K562 (cell line): Measurements from ENCODE around the gene DNAJC6. TPM values are rescaled to one million over a fixed set of nuclear protein-coding genes. Genes with fewer than 3 reads are reported as not detected.

Experiments used
- AFF4 ChIP-seq: sonication (generic); formaldehyde crosslinking; IDR thresholded peaks from 2 replicates; pipeline ENCODE4 v1.8.0; 2023; ENCODE audit warnings: mild to moderate bottlenecking, missing genetic modification reagents
- DEAF1 ChIP-seq: fragments of 450-650 bp; formaldehyde crosslinking; IDR thresholded peaks from 2 replicates; pipeline ENCODE4 v1.4.0; 2020; ENCODE audit warnings: mild to moderate bottlenecking, moderate library complexity
- E2F3 ChIP-seq: fragments of 250-450 bp; sonication (Bioruptor Pico); IDR thresholded peaks from 2 replicates; pipeline ENCODE4 v1.4.0; 2020; ENCODE audit warnings: mild to moderate bottlenecking
- EGR1 ChIP-seq: fragments of 450-650 bp; conservative IDR thresholded peaks from 2 replicates; pipeline ENCODE4 v1.6.1; 2017; ENCODE audit warnings: mild to moderate bottlenecking
- EP300 ChIP-seq: IDR thresholded peaks from 2 replicates; pipeline ENCODE4 v1.6.1; 2012; ENCODE audit warnings: low read length, improper control_type of control experiment
- HES1 ChIP-seq: fragments of 450-650 bp; IDR thresholded peaks from 2 replicates; pipeline ENCODE4 v1.6.1; 2016; ENCODE audit warnings: low read depth, mild to moderate bottlenecking, moderate library complexity
- ID3 ChIP-seq, 2 experiments: fragments of 250-450 bp in 1 of 2; fragments of 450-650 bp in 1 of 2; sonication (Bioruptor Pico) in 1 of 2; IDR thresholded peaks; 2 replicates each; pipeline versions ENCODE4 v1.6.1 to v1.8.0; 2016 to 2021; ENCODE audit warnings: mild to moderate bottlenecking in 2 of 2, moderate library complexity in 2 of 2, missing compliant biosample characterization in 1 of 2, missing genetic modification characterization in 1 of 2
- LCOR ChIP-seq: sonication (generic); formaldehyde crosslinking; IDR thresholded peaks from 2 replicates; pipeline ENCODE4 v1.8.0; 2022; ENCODE audit warnings: mild to moderate bottlenecking, missing genetic modification reagents
- MEF2D ChIP-seq: conservative IDR thresholded peaks from 2 replicates; pipeline ENCODE4 v1.6.1; 2016; ENCODE audit warnings: low read depth, missing genetic modification characterization, missing compliant biosample characterization
- NFATC3 ChIP-seq: fragments of 450-650 bp; IDR thresholded peaks from 2 replicates; pipeline ENCODE4 v1.6.1; 2017; ENCODE audit warnings: mild to moderate bottlenecking
- NFIC ChIP-seq: fragments of 450-650 bp; IDR thresholded peaks from 2 replicates; pipeline ENCODE4 v1.6.1; 2017; ENCODE audit warnings: mild to moderate bottlenecking, inconsistent platforms
- RBM14 ChIP-seq: fragments of 200-400 bp; formaldehyde crosslinking; IDR thresholded peaks from 2 replicates; pipeline ENCODE4 v1.6.1; 2018; ENCODE audit warnings: low read depth, mild to moderate bottlenecking, low read length, moderate library complexity, borderline replicate concordance; ENCODE audit not compliant: insufficient read depth
- RNF2 ChIP-seq: sonication (generic); IDR thresholded peaks from 2 replicates; pipeline ENCODE4 v1.6.1; 2016
- SRF ChIP-seq, 2 experiments: fragments of 250-450, 450-650 bp in 1 of 2; sonication (Bioruptor Pico) in 1 of 2; sonication (generic) in 1 of 2; formaldehyde crosslinking; IDR thresholded peaks; 2 replicates each; pipeline versions ENCODE4 v1.5.0 to v1.5.1; 2020 to 2022; ENCODE audit warnings: mild to moderate bottlenecking in 1 of 2, missing genetic modification reagents in 1 of 2
- THRB ChIP-seq: fragments of 450-650 bp; formaldehyde crosslinking; conservative IDR thresholded peaks from 2 replicates; pipeline ENCODE4 v1.4.0; 2022; ENCODE audit warnings: mild to moderate bottlenecking, missing genetic modification characterization
- U2AF2 ChIP-seq: fragments of 200-400 bp; formaldehyde crosslinking; optimal IDR thresholded peaks from 2 replicates; pipeline ENCODE3; 2017; ENCODE audit warnings: low read depth, mild to moderate bottlenecking, low read length
- YBX1 ChIP-seq: fragments of 450-650 bp; IDR thresholded peaks from 2 replicates; pipeline ENCODE4 v1.7.1; 2016; ENCODE audit warnings: mild to moderate bottlenecking
- ZNF184 ChIP-seq: sonication (generic); formaldehyde crosslinking; IDR thresholded peaks from 2 replicates; pipeline ENCODE4 v1.5.0; 2020; ENCODE audit warnings: missing genetic modification reagents
- ZNF3 ChIP-seq: fragments of 250-450 bp; sonication (Bioruptor Pico); IDR thresholded peaks from 2 replicates; pipeline ENCODE4 v1.5.0; 2021; ENCODE audit warnings: mild to moderate bottlenecking, moderate library complexity
- polyA plus RNA-seq, 8 experiments: library from polyadenylated mRNA; depleted of rRNA in 4 of 8; stranded (reverse) in 5 of 8; unstranded in 3 of 8; fragments of >200 nt; fragmentation: Nextera tagmentation in 2 of 8; fragmentation: Illumina TruSeq in 1 of 8; extraction: Ambion mirVana in 2 of 8; extraction: Trizol in 1 of 8; gene quantifications; 2 replicates each; pipeline versions ENCODE4 v1.2.1 to v1.2.3, GENCODE V29; 2011 to 2014; ENCODE audit warnings: inconsistent platforms in 1 of 8, missing spikeins in 1 of 8
- total RNA-seq, 7 experiments: library from RNA; depleted of rRNA in 6 of 7; stranded (reverse); fragments of >200 nt in 6 of 7; fragmentation: Illumina TruSeq in 2 of 7; extraction: Trizol in 2 of 7; gene quantifications; 2 replicates each; pipeline versions ENCODE4 v1.2.1 to v1.2.3, GENCODE V29; 2011 to 2021; ENCODE audit warnings: low replicate concordance in 1 of 7

Gene DNAJC6
- total and polyA plus RNA-seq, 9 of the 15 experiments (the other 6 are each of a cell fraction or from before 2014, with no cell fraction given): 6.7 to 78.7 (median 28.0) TPM

- TF ChIP-seq AFF4 (CRISPR knock-in tag) (no peak), ZNF3 (CRISPR knock-in tag) (no peak), HES1 (peak; percentile 86), NFIC (peak; percentile 87), YBX1 (no peak), EGR1 (peak; percentile 89), RNF2 (peak; percentile 61; the same call in 1 of the 2 replicates), U2AF2 (no peak), ZNF184 (no peak), EP300 (peak; percentile 94), ID3 (CRISPR knock-in tag; IDR thresholded peaks at IDR 0.05) (no peak), ID3 (tag; IDR thresholded peaks at IDR 0.05) (peak; percentile 87), NFATC3 (no peak), THRB (CRISPR knock-in tag) (0 out of 2 replicates have a peak, but pooled peaks have one; percentile 11), SRF (CRISPR knock-in tag; IDR thresholded peaks at IDR 0.05) (no peak), MEF2D (no peak), RBM14 (no peak), LCOR (CRISPR knock-in tag) (peak; percentile 85), DEAF1 (CRISPR knock-in tag) (peak; percentile 9; the same call in 1 of the 2 replicates), E2F3 (CRISPR knock-in tag) (no peak)
Measured at GRCh38 chr1:65317866-65318653, 8.7 kb downstream of the DNAJC6 start (continued).
